K562 (cell line): ENCODE results near the gene CTDSP2.
"Not testable (repeated sequence)": the region's sequence is repeated elsewhere in the genome, so short reads cannot be mapped to it uniquely, and the experiment has no call there.

Source experiments
- E2F5 ChIP-seq: sonication (generic); formaldehyde crosslinking; IDR thresholded peaks from 2 replicates; pipeline ENCODE4 v1.8.0; 2022; ENCODE audit warnings: mild to moderate bottlenecking, missing genetic modification reagents
- ZNF717 ChIP-seq: fragments of 250-450 bp; sonication (Bioruptor Pico); IDR thresholded peaks from 2 replicates; pipeline ENCODE4 v1.5.0; 2021
- TF ChIP-seq, protein P1 (sequence below): fragments of 450-650 bp; IDR thresholded peaks from 2 replicates; pipeline ENCODE4 v1.6.1; 2016; ENCODE audit warnings: antibody characterized with exemption

DNA sequence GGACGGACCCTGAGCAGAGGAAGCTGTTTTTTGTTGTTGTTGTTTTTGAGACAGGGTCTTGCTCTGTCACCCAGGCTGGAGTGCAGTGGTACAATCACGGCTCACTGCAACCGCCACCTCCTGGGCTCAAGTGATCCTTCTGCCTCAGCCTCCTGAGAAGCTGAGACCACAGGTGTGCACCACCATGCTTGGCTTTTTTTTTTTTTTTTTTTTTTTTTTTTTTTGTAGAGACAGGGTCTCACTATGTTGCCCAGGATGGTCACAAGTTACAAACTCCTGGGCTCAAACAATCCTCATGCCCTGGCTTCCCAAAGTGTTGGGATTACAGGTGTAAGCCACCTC, 28.6 kb downstream of the CTDSP2 start:
- TF ChIP-seq E2F5, ZNF717 (CRISPR knock-in tag): not testable (repeated sequence)
- TF ChIP-seq, protein P1, sequence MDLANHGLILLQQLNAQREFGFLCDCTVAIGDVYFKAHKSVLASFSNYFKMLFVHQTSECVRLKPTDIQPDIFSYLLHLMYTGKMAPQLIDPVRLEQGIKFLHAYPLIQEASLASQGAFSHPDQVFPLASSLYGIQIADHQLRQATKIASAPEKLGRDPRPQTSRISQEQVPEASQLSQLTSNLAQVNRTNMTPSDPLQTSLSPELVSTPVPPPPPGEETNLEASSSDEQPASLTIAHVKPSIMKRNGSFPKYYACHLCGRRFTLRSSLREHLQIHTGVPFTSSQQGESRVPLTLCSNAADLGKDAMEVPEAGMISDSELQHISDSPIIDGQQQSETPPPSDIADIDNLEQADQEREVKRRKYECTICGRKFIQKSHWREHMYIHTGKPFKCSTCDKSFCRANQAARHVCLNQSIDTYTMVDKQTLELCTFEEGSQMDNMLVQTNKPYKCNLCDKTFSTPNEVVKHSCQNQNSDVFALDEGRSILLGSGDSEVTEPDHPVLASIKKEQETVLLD: not testable (repeated sequence)
